Hepatocyte (in vitro differentiated cells): ENCODE results near the gene LMTK2.

Source experiments
- EZH2 ChIP-seq: fragments of 200-600 bp; sonication (generic); IDR thresholded peaks from 2 replicates; pipeline ENCODE4 v1.6.1; 2016; ENCODE audit warnings: antibody characterized with exemption, mild to moderate bottlenecking, borderline replicate concordance
- EZH2phosphoT487 ChIP-seq: fragments of 200-600 bp; sonication (generic); IDR thresholded peaks from one replicate; pipeline ENCODE4 v1.6.1; 2018; ENCODE audit warnings: antibody characterized with exemption, mild to moderate bottlenecking, low read depth, moderate library complexity; ENCODE audit not compliant: unreplicated experiment, severe bottlenecking
- TF ChIP-seq, protein P1 (sequence below): fragments of 200-600 bp; sonication (generic); IDR thresholded peaks from 2 replicates; pipeline ENCODE4 v1.5.1; 2016; ENCODE audit warnings: antibody characterized with exemption, mild to moderate bottlenecking; ENCODE audit not compliant: poor library complexity

DNA sequence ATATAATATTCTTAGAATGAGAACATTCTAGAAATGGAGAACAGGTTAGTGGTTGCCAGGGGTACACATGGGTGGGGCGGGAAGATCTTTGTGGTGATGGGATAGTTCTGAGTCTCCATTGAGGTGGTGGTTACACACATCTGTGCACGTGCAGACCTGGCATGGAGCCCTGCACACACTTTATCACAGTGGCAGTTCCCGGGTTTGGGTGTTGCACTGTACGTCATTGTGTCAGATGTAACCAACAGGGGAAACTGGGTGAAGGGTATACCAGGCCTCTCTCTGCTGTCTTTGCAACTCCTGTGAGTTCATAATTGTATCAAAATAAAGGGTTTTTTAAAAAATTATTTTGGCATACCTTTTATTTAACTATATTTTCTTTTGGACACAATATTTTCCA is 51.1 kb downstream of the LMTK2 start:
- TF ChIP-seq, protein P1, sequence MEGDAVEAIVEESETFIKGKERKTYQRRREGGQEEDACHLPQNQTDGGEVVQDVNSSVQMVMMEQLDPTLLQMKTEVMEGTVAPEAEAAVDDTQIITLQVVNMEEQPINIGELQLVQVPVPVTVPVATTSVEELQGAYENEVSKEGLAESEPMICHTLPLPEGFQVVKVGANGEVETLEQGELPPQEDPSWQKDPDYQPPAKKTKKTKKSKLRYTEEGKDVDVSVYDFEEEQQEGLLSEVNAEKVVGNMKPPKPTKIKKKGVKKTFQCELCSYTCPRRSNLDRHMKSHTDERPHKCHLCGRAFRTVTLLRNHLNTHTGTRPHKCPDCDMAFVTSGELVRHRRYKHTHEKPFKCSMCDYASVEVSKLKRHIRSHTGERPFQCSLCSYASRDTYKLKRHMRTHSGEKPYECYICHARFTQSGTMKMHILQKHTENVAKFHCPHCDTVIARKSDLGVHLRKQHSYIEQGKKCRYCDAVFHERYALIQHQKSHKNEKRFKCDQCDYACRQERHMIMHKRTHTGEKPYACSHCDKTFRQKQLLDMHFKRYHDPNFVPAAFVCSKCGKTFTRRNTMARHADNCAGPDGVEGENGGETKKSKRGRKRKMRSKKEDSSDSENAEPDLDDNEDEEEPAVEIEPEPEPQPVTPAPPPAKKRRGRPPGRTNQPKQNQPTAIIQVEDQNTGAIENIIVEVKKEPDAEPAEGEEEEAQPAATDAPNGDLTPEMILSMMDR, result no peak
- TF ChIP-seq EZH2, result no peak
- TF ChIP-seq EZH2phosphoT487, result no peak
